HepG2 (cell line): ENCODE results near the gene SRBD1. TPM values are rescaled to one million over a fixed set of nuclear protein-coding genes. Genes with fewer than 3 reads are reported as not detected.

ENCODE experiments used
- CEBPG ChIP-seq: IDR thresholded peaks from 2 replicates; pipeline ENCODE4 v1.6.1; 2016
- CENPT ChIP-seq: sonication (generic); formaldehyde crosslinking; IDR thresholded peaks from 2 replicates; pipeline ENCODE4 v1.8.0; 2022; ENCODE audit warnings: low read depth, mild to moderate bottlenecking, moderate library complexity, missing genetic modification reagents
- GFI1 ChIP-seq: sonication (generic); formaldehyde crosslinking; IDR thresholded peaks from 2 replicates; pipeline ENCODE4 v1.5.0; 2020; ENCODE audit warnings: missing genetic modification reagents, mild to moderate bottlenecking, borderline replicate concordance
- HCFC1 ChIP-seq: fragments of 150-350 bp; IDR thresholded peaks from 2 replicates; pipeline ENCODE4 v1.6.1; 2014; ENCODE audit warnings: low read depth, low read length
- HNRNPK ChIP-seq: fragments of 200-400 bp; formaldehyde crosslinking; IDR thresholded peaks from 2 replicates; pipeline ENCODE4 v1.6.1; 2018; ENCODE audit warnings: low read length, low read depth, moderate library complexity, mild to moderate bottlenecking; ENCODE audit not compliant: poor library complexity, severe bottlenecking
- JARID2 ChIP-seq: sonication (generic); formaldehyde crosslinking; IDR thresholded peaks from 2 replicates; pipeline ENCODE4 v1.8.1; 2023; ENCODE audit warnings: missing genetic modification reagents, inconsistent platforms; ENCODE audit not compliant: insufficient replicate concordance
- MXD4 ChIP-seq: IDR thresholded peaks from 2 replicates; pipeline ENCODE4 v1.6.1; 2016; ENCODE audit warnings: mild to moderate bottlenecking, missing biosample characterization, missing genetic modification reagents
- MYC ChIP-seq: sonication (generic); formaldehyde crosslinking; IDR thresholded peaks from 2 replicates; pipeline ENCODE4 v1.9.0; 2021; ENCODE audit warnings: missing genetic modification reagents, borderline replicate concordance
- NR2F2 ChIP-seq: IDR thresholded peaks from 2 replicates; pipeline ENCODE4 v1.6.1; 2012; ENCODE audit warnings: low read depth, inconsistent platforms, borderline replicate concordance
- PHF20 ChIP-seq: sonication (generic); formaldehyde crosslinking; IDR thresholded peaks from 2 replicates; pipeline ENCODE4 v1.5.0; 2020; ENCODE audit warnings: mild to moderate bottlenecking, missing genetic modification reagents
- POLR2A ChIP-seq, 2 experiments: IDR thresholded peaks; 2 replicates each; pipeline ENCODE4 v1.6.1; 2011; ENCODE audit warnings: low read depth in 2 of 2, low read length in 2 of 2, mild to moderate bottlenecking in 1 of 2, moderate library complexity in 1 of 2; ENCODE audit not compliant: insufficient read depth in 1 of 2
- TCF12 ChIP-seq, 2 experiments: fragments of 450-650 bp in 1 of 2; sonication (generic) in 1 of 2; formaldehyde crosslinking in 1 of 2; IDR thresholded peaks; 2 replicates each; pipeline versions ENCODE4 v1.6.1 to v1.8.0; 2017 to 2022; ENCODE audit warnings: antibody characterized with exemption in 1 of 2, mild to moderate bottlenecking in 1 of 2, missing genetic modification reagents in 1 of 2, moderate library complexity in 1 of 2
- YEATS2 ChIP-seq: sonication (generic); formaldehyde crosslinking; IDR thresholded peaks from 2 replicates; pipeline ENCODE4 v1.4.0; 2020; ENCODE audit warnings: missing genetic modification reagents, borderline replicate concordance
- ZNF101 ChIP-seq: sonication (generic); formaldehyde crosslinking; IDR thresholded peaks from 2 replicates; pipeline ENCODE4 v1.4.0; 2020; ENCODE audit warnings: mild to moderate bottlenecking, low read depth, missing genetic modification reagents, borderline replicate concordance
- ZNF264 ChIP-seq: sonication (generic); formaldehyde crosslinking; IDR thresholded peaks from 2 replicates; pipeline ENCODE4 v1.4.0; 2020; ENCODE audit warnings: missing genetic modification reagents
- ZNF383 ChIP-seq: sonication (generic); formaldehyde crosslinking; IDR thresholded peaks from 2 replicates; pipeline ENCODE4 v1.4.0; 2020; ENCODE audit warnings: missing genetic modification reagents, mild to moderate bottlenecking, borderline replicate concordance
- ZNF430 ChIP-seq: sonication (generic); formaldehyde crosslinking; IDR thresholded peaks from 2 replicates; pipeline ENCODE4 v1.9.0; 2021; ENCODE audit warnings: mild to moderate bottlenecking, missing genetic modification reagents
- ZNF484 ChIP-seq: sonication (generic); formaldehyde crosslinking; IDR thresholded peaks from 2 replicates; pipeline ENCODE4 v1.5.1; 2020; ENCODE audit warnings: mild to moderate bottlenecking, low read depth, missing genetic modification reagents, borderline replicate concordance
- ZNF563 ChIP-seq: sonication (generic); formaldehyde crosslinking; IDR thresholded peaks from 2 replicates; pipeline ENCODE4 v1.8.0; 2022; ENCODE audit warnings: mild to moderate bottlenecking, moderate library complexity, missing genetic modification reagents
- polyA plus RNA-seq, 8 experiments: library from polyadenylated mRNA; depleted of rRNA in 3 of 8; stranded (reverse) in 7 of 8; unstranded in 1 of 8; fragments of >200 nt; fragmentation: Illumina TruSeq in 4 of 8; extraction: Trizol in 4 of 8; gene quantifications; 2 replicates each; pipeline versions ENCODE4 v1.2.1 to v1.2.3, GENCODE V29; 2011 to 2016; ENCODE audit warnings: low read depth in 4 of 8, missing spikeins in 1 of 8, mixed read lengths in 1 of 8; ENCODE audit not compliant: insufficient read depth in 1 of 8
- total RNA-seq, 5 experiments: library from RNA; depleted of rRNA; stranded (reverse); fragments of >200 nt; fragmentation: Illumina TruSeq; extraction: Trizol; gene quantifications; 2 replicates each; pipeline ENCODE4 v1.2.3, GENCODE V29; 2016; ENCODE audit warnings: low read depth in 1 of 5
- TF ChIP-seq, protein P1 (sequence below): sonication (generic); formaldehyde crosslinking; IDR thresholded peaks from 2 replicates; pipeline ENCODE4 v1.4.0; 2020; ENCODE audit warnings: missing genetic modification reagents, mild to moderate bottlenecking, borderline replicate concordance
- TF ChIP-seq, protein P2 (sequence below): IDR thresholded peaks from 2 replicates; pipeline ENCODE4 v1.6.1; 2018; ENCODE audit warnings: missing genetic modification reagents
- TF ChIP-seq, protein P3 (sequence below), 2 experiments: sonication (generic) in 1 of 2; formaldehyde crosslinking in 1 of 2; IDR thresholded peaks; 2 replicates each; pipeline versions ENCODE4 v1.4.0 to v1.6.1; 2018 to 2020; ENCODE audit warnings: missing genetic modification reagents in 2 of 2, borderline replicate concordance in 1 of 2, low read depth in 1 of 2, mild to moderate bottlenecking in 1 of 2, missing biosample characterization in 1 of 2
- TF ChIP-seq, protein P4 (sequence below): sonication (generic); formaldehyde crosslinking; IDR thresholded peaks from 2 replicates; pipeline ENCODE4 v1.4.0; 2020; ENCODE audit warnings: missing genetic modification reagents

SRBD1 gene
- total and polyA plus RNA-seq, 2 of the 13 experiments (the other 11 are each of a cell fraction or from before 2014, with no cell fraction given), result 3.2 to 23.9 TPM

DNA sequence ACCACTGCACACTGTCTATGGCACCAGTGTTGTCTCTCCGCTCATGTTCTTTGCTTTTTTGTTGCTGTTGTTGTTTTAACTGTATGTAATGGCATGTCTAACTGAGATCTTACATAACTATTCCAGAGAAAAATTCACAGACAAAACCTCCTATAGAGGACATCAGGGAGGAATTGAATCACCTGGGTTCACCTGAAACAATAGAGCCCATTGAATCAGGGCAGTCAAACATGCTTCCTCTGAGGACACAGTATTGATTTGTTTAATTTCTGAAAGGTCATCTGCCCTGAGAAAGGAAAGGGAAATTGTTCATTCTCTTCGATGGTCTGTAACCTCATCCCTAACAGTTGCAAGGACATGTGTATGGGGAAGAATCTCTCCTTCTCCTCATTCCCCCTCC, 237.5 kb downstream of the SRBD1 start (continued):
- TF ChIP-seq, protein P1, sequence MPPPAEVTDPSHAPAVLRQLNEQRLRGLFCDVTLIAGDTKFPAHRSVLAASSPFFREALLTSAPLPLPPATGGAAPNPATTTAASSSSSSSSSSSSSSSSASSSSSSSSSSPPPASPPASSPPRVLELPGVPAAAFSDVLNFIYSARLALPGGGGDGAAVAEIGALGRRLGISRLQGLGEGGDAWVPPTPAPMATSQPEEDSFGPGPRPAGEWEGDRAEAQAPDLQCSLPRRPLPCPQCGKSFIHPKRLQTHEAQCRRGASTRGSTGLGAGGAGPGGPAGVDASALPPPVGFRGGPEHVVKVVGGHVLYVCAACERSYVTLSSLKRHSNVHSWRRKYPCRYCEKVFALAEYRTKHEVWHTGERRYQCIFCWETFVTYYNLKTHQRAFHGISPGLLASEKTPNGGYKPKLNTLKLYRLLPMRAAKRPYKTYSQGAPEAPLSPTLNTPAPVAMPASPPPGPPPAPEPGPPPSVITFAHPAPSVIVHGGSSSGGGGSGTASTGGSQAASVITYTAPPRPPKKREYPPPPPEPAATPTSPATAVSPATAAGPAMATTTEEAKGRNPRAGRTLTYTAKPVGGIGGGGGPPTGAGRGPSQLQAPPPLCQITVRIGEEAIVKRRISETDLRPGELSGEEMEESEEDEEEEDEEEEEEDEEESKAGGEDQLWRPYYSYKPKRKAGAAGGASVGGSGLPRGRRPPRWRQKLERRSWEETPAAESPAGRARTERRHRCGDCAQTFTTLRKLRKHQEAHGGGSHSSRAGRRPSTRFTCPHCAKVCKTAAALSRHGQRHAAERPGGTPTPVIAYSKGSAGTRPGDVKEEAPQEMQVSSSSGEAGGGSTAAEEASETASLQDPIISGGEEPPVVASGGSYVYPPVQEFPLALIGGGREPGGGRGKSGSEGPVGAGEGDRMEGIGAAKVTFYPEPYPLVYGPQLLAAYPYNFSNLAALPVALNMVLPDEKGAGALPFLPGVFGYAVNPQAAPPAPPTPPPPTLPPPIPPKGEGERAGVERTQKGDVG (CRISPR knock-in tag), result no peak
- TF ChIP-seq MXD4 (CRISPR knock-in tag), result peak; percentile 50; the same call in 1 of the 2 replicates
- TF ChIP-seq, protein P2, sequence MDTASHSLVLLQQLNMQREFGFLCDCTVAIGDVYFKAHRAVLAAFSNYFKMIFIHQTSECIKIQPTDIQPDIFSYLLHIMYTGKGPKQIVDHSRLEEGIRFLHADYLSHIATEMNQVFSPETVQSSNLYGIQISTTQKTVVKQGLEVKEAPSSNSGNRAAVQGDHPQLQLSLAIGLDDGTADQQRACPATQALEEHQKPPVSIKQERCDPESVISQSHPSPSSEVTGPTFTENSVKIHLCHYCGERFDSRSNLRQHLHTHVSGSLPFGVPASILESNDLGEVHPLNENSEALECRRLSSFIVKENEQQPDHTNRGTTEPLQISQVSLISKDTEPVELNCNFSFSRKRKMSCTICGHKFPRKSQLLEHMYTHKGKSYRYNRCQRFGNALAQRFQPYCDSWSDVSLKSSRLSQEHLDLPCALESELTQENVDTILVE (CRISPR knock-in tag), result no peak
- TF ChIP-seq MYC (CRISPR knock-in tag), result no peak
- no peak for TF ChIP-seq PHF20 (CRISPR knock-in tag)
- no peak for TF ChIP-seq ZNF383
- TF ChIP-seq CEBPG (CRISPR knock-in tag), result peak; percentile 68
- TF ChIP-seq NR2F2, result peak; percentile 93
- TF ChIP-seq GFI1 (CRISPR knock-in tag), result peak; percentile 94
- no peak for TF ChIP-seq YEATS2 (CRISPR knock-in tag)
- TF ChIP-seq, protein P3, sequence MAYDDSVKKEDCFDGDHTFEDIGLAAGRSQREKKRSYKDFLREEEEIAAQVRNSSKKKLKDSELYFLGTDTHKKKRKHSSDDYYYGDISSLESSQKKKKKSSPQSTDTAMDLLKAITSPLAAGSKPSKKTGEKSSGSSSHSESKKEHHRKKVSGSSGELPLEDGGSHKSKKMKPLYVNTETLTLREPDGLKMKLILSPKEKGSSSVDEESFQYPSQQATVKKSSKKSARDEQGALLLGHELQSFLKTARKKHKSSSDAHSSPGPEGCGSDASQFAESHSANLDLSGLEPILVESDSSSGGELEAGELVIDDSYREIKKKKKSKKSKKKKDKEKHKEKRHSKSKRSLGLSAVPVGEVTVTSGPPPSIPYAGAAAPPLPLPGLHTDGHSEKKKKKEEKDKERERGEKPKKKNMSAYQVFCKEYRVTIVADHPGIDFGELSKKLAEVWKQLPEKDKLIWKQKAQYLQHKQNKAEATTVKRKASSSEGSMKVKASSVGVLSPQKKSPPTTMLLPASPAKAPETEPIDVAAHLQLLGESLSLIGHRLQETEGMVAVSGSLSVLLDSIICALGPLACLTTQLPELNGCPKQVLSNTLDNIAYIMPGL (CRISPR knock-in tag; IDR thresholded peaks at IDR 0.05; ENCODE audit: borderline replicate concordance in 1 of 2, low read depth in 1 of 2), result no peak
- TF ChIP-seq ZNF563 (CRISPR knock-in tag), result no peak
- TF ChIP-seq TCF12 (IDR thresholded peaks at IDR 0.05), result no peak
- 0 out of 2 replicates have a peak, but pooled peaks have one; percentile 34 for TF ChIP-seq TCF12 (CRISPR knock-in tag; IDR thresholded peaks at IDR 0.05)
- 0 out of 2 replicates have a peak, but pooled peaks have one; percentile 51 for TF ChIP-seq ZNF430
- no peak for TF ChIP-seq HCFC1
- no peak for TF ChIP-seq CENPT
- no peak for TF ChIP-seq ZNF101 (CRISPR knock-in tag)
- no peak for TF ChIP-seq POLR2A (IDR thresholded peaks at IDR 0.05; ENCODE audit: insufficient read depth in 1 of 2, low read depth in 2 of 2, low read length in 2 of 2)
- TF ChIP-seq JARID2, result no peak
- TF ChIP-seq, protein P4, sequence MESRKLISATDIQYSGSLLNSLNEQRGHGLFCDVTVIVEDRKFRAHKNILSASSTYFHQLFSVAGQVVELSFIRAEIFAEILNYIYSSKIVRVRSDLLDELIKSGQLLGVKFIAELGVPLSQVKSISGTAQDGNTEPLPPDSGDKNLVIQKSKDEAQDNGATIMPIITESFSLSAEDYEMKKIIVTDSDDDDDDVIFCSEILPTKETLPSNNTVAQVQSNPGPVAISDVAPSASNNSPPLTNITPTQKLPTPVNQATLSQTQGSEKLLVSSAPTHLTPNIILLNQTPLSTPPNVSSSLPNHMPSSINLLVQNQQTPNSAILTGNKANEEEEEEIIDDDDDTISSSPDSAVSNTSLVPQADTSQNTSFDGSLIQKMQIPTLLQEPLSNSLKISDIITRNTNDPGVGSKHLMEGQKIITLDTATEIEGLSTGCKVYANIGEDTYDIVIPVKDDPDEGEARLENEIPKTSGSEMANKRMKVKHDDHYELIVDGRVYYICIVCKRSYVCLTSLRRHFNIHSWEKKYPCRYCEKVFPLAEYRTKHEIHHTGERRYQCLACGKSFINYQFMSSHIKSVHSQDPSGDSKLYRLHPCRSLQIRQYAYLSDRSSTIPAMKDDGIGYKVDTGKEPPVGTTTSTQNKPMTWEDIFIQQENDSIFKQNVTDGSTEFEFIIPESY, result no peak
- no peak for TF ChIP-seq ZNF264
- no peak for TF ChIP-seq ZNF484 (CRISPR knock-in tag)
- TF ChIP-seq HNRNPK, result peak; percentile 11
